ENCODE data around the gene ELMO3.
A peak's percentile ranks its signal among the peaks of the same experiment; 100 is the strongest.

The ELMO3 gene

GRCh38 chr16:67212766-67213165, 13.8 kb downstream of the ELMO3 start:
- H3K27me3 Mint-ChIP-seq: no peaks in the 10 kb centered on the region
- H3K27ac Mint-ChIP-seq: no peak overlapping the region
- H3K9me3 Mint-ChIP-seq: no peaks in the 10 kb centered on the region
- H3K4me1 Mint-ChIP-seq: peaks cover 7% of the 10 kb centered on the region
- no peak overlapping the region for H3K4me3 Mint-ChIP-seq
- peaks cover 5% of the 10 kb centered on the region for H3K36me3 Mint-ChIP-seq

- Mint-ChIP-seq H3K4me1 (peaks cover 7% of the 10 kb centered on the region), H3K27me3 (no peaks in the 10 kb centered on the region), H3K27ac (no peak overlapping the region), H3K36me3 (peaks cover 5% of the 10 kb centered on the region), H3K9me3 (no peaks in the 10 kb centered on the region), H3K4me3 (no peak overlapping the region)
Observed at GRCh38 chr16:67213197-67214019, 14.5 kb downstream of the ELMO3 start.

- Mint-ChIP-seq H3K9me3 (no peaks in the 10 kb centered on the region), H3K27me3 (no peaks in the 10 kb centered on the region), H3K4me3 (no peak overlapping the region), H3K4me1 (peaks cover 7% of the 10 kb centered on the region), H3K36me3 (peaks cover 7% of the 10 kb centered on the region), H3K27ac (no peak overlapping the region)
Observed at GRCh38 chr16:67215706-67216105, 16.8 kb downstream of the ELMO3 start.

- H3K27me3 Mint-ChIP-seq: no peaks in the 10 kb centered on the region
- H3K36me3 Mint-ChIP-seq: peaks cover 7% of the 10 kb centered on the region
- no peak overlapping the region for H3K27ac Mint-ChIP-seq
- no peak overlapping the region for H3K4me3 Mint-ChIP-seq
- H3K9me3 Mint-ChIP-seq: no peaks in the 10 kb centered on the region
- peaks cover 7% of the 10 kb centered on the region for H3K4me1 Mint-ChIP-seq
Observed at GRCh38 chr16:67216612-67217490, 17.9 kb downstream of the ELMO3 start.

GRCh38 chr16:67223992-67224391, 25.1 kb downstream of the ELMO3 start:
- Mint-ChIP-seq H3K27ac (peak overlapping the region; percentile 91), H3K27me3 (no peaks in the 10 kb centered on the region), H3K4me3 (no peak overlapping the region), H3K9me3 (no peaks in the 10 kb centered on the region), H3K4me1 (peaks cover 51% of the 10 kb centered on the region), H3K36me3 (peaks cover 7% of the 10 kb centered on the region)

- H3K4me3 Mint-ChIP-seq: peak overlapping the region; percentile 99
- H3K36me3 Mint-ChIP-seq: peaks cover 7% of the 10 kb centered on the region
- peaks cover 51% of the 10 kb centered on the region for H3K4me1 Mint-ChIP-seq
- no peaks in the 10 kb centered on the region for H3K9me3 Mint-ChIP-seq
- peak overlapping the region; percentile 99 for H3K27ac Mint-ChIP-seq
- H3K27me3 Mint-ChIP-seq: no peaks in the 10 kb centered on the region
Observed at GRCh38 chr16:67226295-67226803, 27.4 kb downstream of the ELMO3 start.

GRCh38 chr16:67226804-67227566, 28.1 kb downstream of the ELMO3 start, which contains the start of gene TMEM208:
TSS of gene TMEM208 (plus strand) at chr16:67227130. CDS start at chr16:67227219, 89 bp downstream.
- peak within 1 kb of the TSS; percentile 99 for H3K4me3 Mint-ChIP-seq
- H3K27me3 Mint-ChIP-seq: no peaks in the 10 kb centered on the region
- H3K4me1 Mint-ChIP-seq: peaks cover 51% of the 10 kb centered on the region
- peak within 1 kb of the TSS; percentile 99 for H3K27ac Mint-ChIP-seq
- peaks cover 7% of the 10 kb centered on the region for H3K36me3 Mint-ChIP-seq
- H3K9me3 Mint-ChIP-seq: no peaks in the 10 kb centered on the region

GRCh38 chr16:67227567-67227921, 28.6 kb downstream of the ELMO3 start:
- Mint-ChIP-seq H3K4me1 (peaks cover 51% of the 10 kb centered on the region), H3K9me3 (no peaks in the 10 kb centered on the region), H3K4me3 (peak overlapping the region; percentile 99), H3K27me3 (no peaks in the 10 kb centered on the region), H3K36me3 (peaks cover 7% of the 10 kb centered on the region), H3K27ac (peak overlapping the region; percentile 99)

GRCh38 chr16:67228034-67228785, 29.3 kb downstream of the ELMO3 start:
- no peaks in the 10 kb centered on the region for H3K9me3 Mint-ChIP-seq
- no peaks in the 10 kb centered on the region for H3K27me3 Mint-ChIP-seq
- H3K4me3 Mint-ChIP-seq: peak overlapping the region; percentile 99
- peaks cover 7% of the 10 kb centered on the region for H3K36me3 Mint-ChIP-seq
- peaks cover 46% of the 10 kb centered on the region for H3K4me1 Mint-ChIP-seq
- H3K27ac Mint-ChIP-seq: peak overlapping the region; percentile 99

- no peaks in the 10 kb centered on the region for H3K27me3 Mint-ChIP-seq
- peaks cover 7% of the 10 kb centered on the region for H3K36me3 Mint-ChIP-seq
- no peak overlapping the region for H3K27ac Mint-ChIP-seq
- peak overlapping the region; percentile 62 for H3K4me3 Mint-ChIP-seq
- H3K4me1 Mint-ChIP-seq: peaks cover 40% of the 10 kb centered on the region
- H3K9me3 Mint-ChIP-seq: no peaks in the 10 kb centered on the region
Observed at GRCh38 chr16:67228905-67229304, 30.0 kb downstream of the ELMO3 start.

- Mint-ChIP-seq H3K27me3 (no peaks in the 10 kb centered on the region), H3K36me3 (peaks cover 7% of the 10 kb centered on the region), H3K27ac (no peak overlapping the region), H3K4me3 (peak overlapping the region; percentile 19), H3K4me1 (peaks cover 27% of the 10 kb centered on the region), H3K9me3 (no peaks in the 10 kb centered on the region)
Observed at GRCh38 chr16:67229906-67230808, 31.2 kb downstream of the ELMO3 start.

- Mint-ChIP-seq H3K4me1 (peaks cover 20% of the 10 kb centered on the region), H3K4me3 (no peak overlapping the region), H3K27ac (no peak overlapping the region), H3K9me3 (no peaks in the 10 kb centered on the region), H3K36me3 (peaks cover 8% of the 10 kb centered on the region), H3K27me3 (no peaks in the 10 kb centered on the region)
Observed at GRCh38 chr16:67230809-67231660, 32.1 kb downstream of the ELMO3 start.

GRCh38 chr16:67233596-67233995, 34.7 kb downstream of the ELMO3 start:
- Mint-ChIP-seq H3K4me1 (peaks cover 5% of the 10 kb centered on the region), H3K36me3 (peaks cover 7% of the 10 kb centered on the region), H3K27ac (no peak overlapping the region), H3K27me3 (no peaks in the 10 kb centered on the region), H3K9me3 (no peaks in the 10 kb centered on the region), H3K4me3 (no peak overlapping the region)
